Measurements from ENCODE around the gene TRIM63. TPM values are rescaled to one million over a fixed set of nuclear protein-coding genes. Genes with fewer than 3 reads are reported as not detected.

The TRIM63 gene
- total and polyA plus RNA-seq, 2 of the 8 experiments (the other 6 are each of a cell fraction or from before 2014, with no cell fraction given), result not detected

GRCh38 chr1:26083208-26083607 lies 15.8 kb upstream of the TRIM63 start:
- Histone ChIP-seq H4K8ac (ENCODE audit: extremely low read depth, insufficient read depth, low read length) (no peak overlapping the region), H4K91ac (replicated peaks; ENCODE audit: insufficient read length, low read length) (no peak overlapping the region), H3K23ac (ENCODE audit: insufficient read length) (no peak overlapping the region), H3K79me1 (ENCODE audit: low read depth, low read length) (no peaks in the 10 kb centered on the region), H4K20me1 (replicated peaks in 1 of 2; ENCODE audit: control insufficient read depth in 1 of 2, insufficient read depth in 2 of 2, low read length in 2 of 2) (no peaks in the 10 kb centered on the region), H2AFZ (ENCODE audit: low read length) (no peak overlapping the region), H2BK120ac (replicated peaks; ENCODE audit: low read depth, low read length) (no peak overlapping the region), H3K23me2 (ENCODE audit: low read depth, low read length) (no peaks in the 10 kb centered on the region), H2AK5ac (ENCODE audit: low read depth, low read length) (no peak overlapping the region), H3K9me3 (ENCODE audit: insufficient read depth in 2 of 2, low read depth in 1 of 2, low read length in 1 of 2) (no peaks in the 10 kb centered on the region), H3K56ac (replicated peaks; ENCODE audit: insufficient read length, low read depth, low read length) (no peak overlapping the region), H3K36me3 (ENCODE audit: control insufficient read depth in 2 of 4, insufficient read depth in 4 of 4, low read length in 3 of 4) (no peaks in the 10 kb centered on the region), H3K9ac (replicated peaks in 1 of 4; ENCODE audit: extremely low read depth in 1 of 4, low read depth in 3 of 4, low read length in 3 of 4) (no peak overlapping the region), H4K5ac (ENCODE audit: insufficient read length, low read depth, low read length) (no peak overlapping the region), H3K27ac (ENCODE audit: low read depth, low read length) (no peak overlapping the region), H2BK12ac (ENCODE audit: low read depth, low read length) (no peak overlapping the region), H2BK5ac (ENCODE audit: low read depth, low read length) (no peak overlapping the region), H3K4me2 (ENCODE audit: insufficient read depth in 1 of 2, low read depth in 2 of 2, low read length in 2 of 2) (no peak overlapping the region), H2BK20ac (ENCODE audit: low read length) (no peak overlapping the region), H3K79me2 (ENCODE audit: control insufficient read depth in 1 of 2, insufficient read depth in 2 of 2, low read length in 2 of 2) (no peaks in the 10 kb centered on the region), H3K4me3 (ENCODE audit: extremely low read depth in 1 of 4, insufficient read depth in 2 of 4, low read depth in 3 of 4, low read length in 4 of 4) (no peak overlapping the region), H3K27me3 (replicated peaks in 1 of 4; ENCODE audit: control insufficient read depth in 3 of 4, extremely low read depth in 1 of 4, insufficient read depth in 3 of 4, low read length in 3 of 4) (no peaks in the 10 kb centered on the region; a peak in 1 of 7 replicates), H3K18ac (ENCODE audit: extremely low read depth, low read length) (no peak overlapping the region), H2BK15ac (ENCODE audit: low read length) (no peak overlapping the region), H3K4ac (replicated peaks; ENCODE audit: insufficient read length, low read depth, low read length) (no peak overlapping the region), H3K14ac (ENCODE audit: insufficient read length) (no peak overlapping the region), H3K4me1 (replicated peaks in 1 of 4; ENCODE audit: control insufficient read depth in 3 of 4, insufficient read depth in 4 of 4, low read length in 3 of 4) (peaks cover 0 to 9% (median 6%) of the 10 kb centered on the region in 4 experiments; a peak in 4 of 7 replicates)
- ChIA-PET CTCF (ENCODE audit: partially characterized antibody) (interaction anchor here (1.4 to 4.6 kb wide), 4 partner anchors 11 to 47 kb away, joined by 4 to 23 read pairs (median 8); no protein-coding TSS in a partner anchor), POLR2A (ENCODE audit: partially characterized antibody) (interaction anchor here (0.6 kb wide), 1 partner anchor 115 kb away, joined by 3 read pairs; no protein-coding TSS in a partner anchor)
- TF ChIP-seq TAF7 (optimal IDR thresholded peaks at IDR 0.05; ENCODE audit: borderline replicate concordance, low read depth, low read length), result no peak
- TF ChIP-seq RAD21 (IDR thresholded peaks at IDR 0.05 in 1 of 2, conservative IDR thresholded peaks at IDR 0.05 in 1 of 2; ENCODE audit: low read depth in 2 of 2, low read length in 2 of 2), result no peak
- no peak for TF ChIP-seq TAF1 (IDR thresholded peaks at IDR 0.05; ENCODE audit: low read depth, low read length)
- TF ChIP-seq NRF1 (IDR thresholded peaks at IDR 0.05; ENCODE audit: low read depth, low read length), result no peak
- no peak for TF ChIP-seq JUN (IDR thresholded peaks at IDR 0.05; ENCODE audit: low read depth, low read length)
- 75% methylated on average over 5 of the region's 5 CpGs; no CpG with 5 or more reads in 1 of the 2 experiments for WGBS, 2 experiments (ENCODE audit: extremely low coverage in 1 of 2, insufficient coverage in 1 of 2, insufficient read length in 1 of 2, insufficient replicate concordance in 2 of 2, low coverage in 1 of 2, low lambda C conversion rate in 2 of 2, missing lambda C conversion rate in 1 of 2)
- FAIRE-seq (no peak), DNase-seq (ENCODE audit: low read depth in 1 of 2, low spot score in 2 of 2) (no peak)

Measured in H1 (cell line).